H1 (cell line): ENCODE data around the gene PALD1. TPM values are rescaled to one million over a fixed set of nuclear protein-coding genes. Genes with fewer than 3 reads are reported as not detected.

Experiments used
- JUN ChIP-seq: IDR thresholded peaks from 2 replicates; pipeline ENCODE4 v1.6.1; 2011; ENCODE audit warnings: low read depth, mild to moderate bottlenecking, improper control_type of control experiment, low read length
- KDM5A ChIP-seq: fragments of 200-600 bp; IDR thresholded peaks from 2 replicates; pipeline ENCODE4 v1.7.1; 2012; ENCODE audit warnings: mild to moderate bottlenecking, low read length, inconsistent platforms, mixed read lengths
- polyA plus RNA-seq, 7 experiments: library from polyadenylated mRNA; depleted of rRNA in 3 of 7; stranded (reverse) in 5 of 7; unstranded in 2 of 7; fragments of >200 nt in 5 of 7; fragments of 200-250 nt in 2 of 7; gene quantifications; 1 replicate in 5 of 7; 2 replicates in 1 of 7; 4 replicates in 1 of 7; pipeline versions ENCODE4 v1.2.1 to v1.2.3, GENCODE V29; 2011 to 2013; ENCODE audit warnings: missing spikeins in 2 of 7, mixed read lengths in 2 of 7
- total RNA-seq: library from RNA; stranded (reverse); fragmentation: NEBNext Ultra II Directional; extraction: Animal tissue kit (Norgen Biotek cat#: 25700); gene quantifications from 2 replicates; pipeline ENCODE4 v1.2.1, GENCODE V29; 2021

Gene PALD1
- total and polyA plus RNA-seq, 2 of the 8 experiments (the other 6 are each of a cell fraction or from before 2014, with no cell fraction given), result 13.3 to 32.8 TPM

- TF ChIP-seq KDM5A (no peak), JUN (no peak)
These were observed 31.2 kb downstream of the PALD1 start (continued) for GRCh38 chr10:70509757-70510147.
